ENCODE data around the gene PNPLA2. TPM values are rescaled to one million over a fixed set of nuclear protein-coding genes. Genes with fewer than 3 reads are reported as not detected.

PNPLA2 gene
- total RNA-seq, 4 donors from 2014 or later, result 71.8 to 254 (median 163) TPM

DNA sequence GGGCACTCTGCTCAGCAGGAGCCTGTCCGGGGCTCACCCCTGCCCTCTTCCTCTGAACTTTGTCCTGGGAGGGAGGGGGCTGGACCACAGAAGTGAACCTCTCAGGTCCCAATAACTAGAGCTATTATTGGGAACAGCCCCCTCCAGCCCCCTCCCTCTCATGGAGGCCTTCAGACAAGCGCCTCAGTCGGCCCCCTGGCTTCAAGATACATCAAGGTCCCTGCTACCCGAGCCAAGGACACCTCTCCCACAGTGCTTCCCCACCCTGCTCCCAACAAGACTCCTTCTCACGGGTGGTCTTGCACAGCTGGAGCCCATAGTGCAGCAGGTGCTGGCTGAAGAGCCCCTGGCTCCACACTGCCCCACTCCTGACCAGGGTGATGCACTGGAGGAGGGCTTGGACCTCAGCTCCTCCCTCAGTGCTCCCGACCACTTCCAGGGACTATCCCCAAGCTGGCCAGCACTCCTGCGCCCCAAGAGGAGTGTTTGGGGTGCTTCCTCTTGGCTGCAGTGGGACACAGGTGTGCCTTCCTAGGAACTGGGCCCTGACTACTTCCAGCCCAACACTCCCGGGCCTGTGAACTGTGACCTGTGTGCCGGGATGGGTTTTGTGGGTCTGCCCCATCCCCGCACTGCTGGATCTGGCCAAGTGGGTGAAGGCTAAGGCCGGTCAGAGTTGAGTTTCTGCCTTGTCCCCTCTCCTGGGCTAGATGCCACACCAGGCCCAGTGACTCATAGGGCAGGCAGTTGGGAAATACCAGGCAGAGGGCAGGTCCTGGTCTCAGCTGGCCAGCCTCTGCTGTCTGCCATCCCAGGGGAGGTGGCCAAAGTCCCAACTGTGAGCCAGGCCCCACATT lies 2.2 kb downstream of the PNPLA2 start:
- DNase-seq, result peak in 2 of 3 donors; percentile 86 to 88
- H3K27ac ChIP-seq, result peak overlapping the region; percentile 96 to 98 (median 96)
- peak in 2 of 6 experiments; percentile 7 to 14 for TF ChIP-seq CTCF (IDR thresholded peaks at IDR 0.05)
- TF ChIP-seq POLR2A (IDR thresholded peaks at IDR 0.05), result peak; percentile 56 to 57
- H3K4me1 ChIP-seq, result peaks cover 7 to 39% (median 18%) of the 10 kb centered on the region in 4 donors
- H3K36me3 ChIP-seq, result peaks cover 0 to 38% (median 0%) of the 10 kb centered on the region in 3 donors
- H3K27me3 ChIP-seq, result no peaks in the 10 kb centered on the region
- H3K9me3 ChIP-seq, result no peaks in the 10 kb centered on the region
- peak overlapping the region; percentile 75 to 97 (median 80) for H3K4me3 ChIP-seq

- TF ChIP-seq POLR2A (IDR thresholded peaks at IDR 0.05) (no peak), CTCF (IDR thresholded peaks at IDR 0.05) (no peak)
- Histone ChIP-seq H3K27ac (peak overlapping the region in 3 of 4 donors; percentile 96 to 98 (median 97)), H3K4me1 (peaks cover 12 to 48% (median 22%) of the 10 kb centered on the region in 4 donors), H3K4me3 (peak overlapping the region in 2 of 4 donors; percentile 75 to 78), H3K36me3 (peaks cover 0 to 38% (median 0%) of the 10 kb centered on the region in 3 donors), H3K27me3 (no peaks in the 10 kb centered on the region), H3K9me3 (no peaks in the 10 kb centered on the region)
- DNase-seq, result no peak
Measured at GRCh38 chr11:821512-822371, 3.0 kb downstream of the PNPLA2 start.

DNA sequence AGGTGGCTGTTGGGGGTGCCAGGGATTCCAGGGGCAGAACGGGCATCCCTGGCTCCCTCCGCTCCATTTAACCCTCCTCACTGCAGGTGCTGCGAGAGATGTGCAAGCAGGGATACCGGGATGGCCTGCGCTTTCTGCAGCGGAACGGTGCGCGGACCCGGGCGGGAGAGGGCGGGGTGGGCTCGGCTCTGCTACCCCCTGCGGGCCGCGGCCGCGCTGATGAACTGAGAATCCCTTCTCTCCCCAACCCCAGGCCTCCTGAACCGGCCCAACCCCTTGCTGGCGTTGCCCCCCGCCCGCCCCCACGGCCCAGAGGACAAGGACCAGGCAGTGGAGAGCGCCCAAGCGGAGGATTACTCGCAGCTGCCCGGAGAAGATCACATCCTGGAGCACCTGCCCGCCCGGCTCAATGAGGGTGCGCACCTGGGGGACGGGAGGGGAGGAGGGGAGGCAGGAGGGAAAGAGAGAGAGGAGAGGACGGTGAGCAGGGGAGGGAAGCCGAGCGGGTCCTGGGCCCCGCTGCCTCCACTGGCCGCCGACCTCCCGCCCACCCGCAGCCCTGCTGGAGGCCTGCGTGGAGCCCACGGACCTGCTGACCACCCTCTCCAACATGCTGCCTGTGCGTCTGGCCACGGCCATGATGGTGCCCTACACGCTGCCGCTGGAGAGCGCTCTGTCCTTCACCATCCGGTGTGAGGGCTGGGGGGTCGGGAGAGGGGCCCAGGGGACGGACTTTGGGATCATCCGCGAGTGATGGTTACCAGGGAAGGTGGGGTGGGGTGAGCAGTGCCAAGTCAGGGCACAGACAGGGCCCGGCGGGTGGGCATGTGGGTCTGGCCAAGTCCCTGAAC lies 5.0 kb downstream of the PNPLA2 start:
- TF ChIP-seq CTCF (IDR thresholded peaks at IDR 0.05) (no peak), POLR2A (IDR thresholded peaks at IDR 0.05) (no peak)
- Histone ChIP-seq H3K4me3 (no peak overlapping the region), H3K36me3 (peaks cover 0 to 38% (median 0%) of the 10 kb centered on the region in 3 donors), H3K27ac (no peak overlapping the region), H3K9me3 (no peaks in the 10 kb centered on the region), H3K4me1 (peaks cover 16 to 65% (median 32%) of the 10 kb centered on the region in 4 donors), H3K27me3 (peaks cover 0 to 3% of the 10 kb centered on the region in 2 donors)
- DNase-seq, result no peak

DNA sequence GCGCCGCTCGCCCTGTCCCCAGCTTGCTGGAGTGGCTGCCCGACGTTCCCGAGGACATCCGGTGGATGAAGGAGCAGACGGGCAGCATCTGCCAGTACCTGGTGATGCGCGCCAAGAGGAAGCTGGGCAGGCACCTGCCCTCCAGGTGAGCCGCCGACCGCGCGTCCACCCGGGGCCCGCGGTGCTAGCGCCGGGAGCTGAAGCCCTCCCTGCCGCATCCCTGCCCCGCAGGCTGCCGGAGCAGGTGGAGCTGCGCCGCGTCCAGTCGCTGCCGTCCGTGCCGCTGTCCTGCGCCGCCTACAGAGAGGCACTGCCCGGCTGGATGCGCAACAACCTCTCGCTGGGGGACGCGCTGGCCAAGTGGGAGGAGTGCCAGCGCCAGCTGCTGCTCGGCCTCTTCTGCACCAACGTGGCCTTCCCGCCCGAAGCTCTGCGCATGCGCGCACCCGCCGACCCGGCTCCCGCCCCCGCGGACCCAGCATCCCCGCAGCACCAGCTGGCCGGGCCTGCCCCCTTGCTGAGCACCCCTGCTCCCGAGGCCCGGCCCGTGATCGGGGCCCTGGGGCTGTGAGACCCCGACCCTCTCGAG lies 5.7 kb downstream of the PNPLA2 start:
- Histone ChIP-seq H3K27me3 (peaks cover 0 to 8% of the 10 kb centered on the region in 2 donors), H3K9me3 (no peaks in the 10 kb centered on the region), H3K36me3 (peaks cover 0 to 38% (median 0%) of the 10 kb centered on the region in 3 donors), H3K27ac (peak overlapping the region in 1 of 4 donors; percentile 81), H3K4me3 (no peak overlapping the region), H3K4me1 (peaks cover 19 to 68% (median 35%) of the 10 kb centered on the region in 4 donors)
- TF ChIP-seq POLR2A (IDR thresholded peaks at IDR 0.05) (no peak), CTCF (IDR thresholded peaks at IDR 0.05) (no peak)
- no peak for DNase-seq

All from Peyer's patch (tissue), 4 donors.